GM23338 (cell line): ENCODE results near the gene CALHM5. TPM values are rescaled to one million over a fixed set of nuclear protein-coding genes. Genes with fewer than 3 reads are reported as not detected.

ENCODE experiments used
- ATAC-seq: fragments of 200-7000 bp; cut with Tn5 transposase; 3 replicates; pipeline ENCODE4 v1.9.1; 2020
- DNase-seq: peaks from one replicate; pipeline ENCODE4 v3.0.0-alpha.2; 2015; ENCODE audit warnings: low spot score
- H2AFZ ChIP-seq: fragments of 200-600 bp; sonication (generic); 2 replicates; pipeline ENCODE4 v1.8.0; 2016; ENCODE audit warnings: antibody characterized with exemption, mild to moderate bottlenecking, moderate library complexity
- H3F3A ChIP-seq: fragments of 200-600 bp; sonication (generic); replicated peaks from 2 replicates; pipeline ENCODE4 v1.8.0; 2017; ENCODE audit warnings: antibody characterized with exemption, mixed run types, low read depth
- H3K27ac ChIP-seq: fragments of 200-600 bp; sonication (generic); 2 replicates; pipeline ENCODE4 v1.6.1; 2016; ENCODE audit warnings: low read depth
- H3K27me3 ChIP-seq: fragments of 200-600 bp; sonication (generic); 2 replicates; pipeline ENCODE4 v1.8.0; 2016; ENCODE audit warnings: mild to moderate bottlenecking, mixed run types, moderate library complexity; ENCODE audit not compliant: insufficient read depth
- H3K36me3 ChIP-seq: fragments of 200-600 bp; sonication (generic); 2 replicates; pipeline ENCODE4 v1.8.0; 2016; ENCODE audit warnings: mild to moderate bottlenecking; ENCODE audit not compliant: insufficient read depth
- H3K4me1 ChIP-seq: fragments of 200-600 bp; sonication (generic); 2 replicates; pipeline ENCODE4 v1.8.0; 2016; ENCODE audit warnings: mild to moderate bottlenecking, moderate library complexity; ENCODE audit not compliant: insufficient read depth
- H3K4me2 ChIP-seq: fragments of 200-600 bp; sonication (generic); 2 replicates; pipeline ENCODE4 v1.7.1; 2017; ENCODE audit warnings: mixed run types
- H3K4me3 ChIP-seq: fragments of 200-600 bp; sonication (generic); 2 replicates; pipeline ENCODE4 v1.6.1; 2016; ENCODE audit warnings: mixed run types
- H3K79me2 ChIP-seq: fragments of 200-600 bp; sonication (generic); replicated peaks from 2 replicates; pipeline ENCODE4 v1.8.0; 2017; ENCODE audit warnings: mild to moderate bottlenecking; ENCODE audit not compliant: insufficient read depth
- H3K9me2 ChIP-seq: fragments of 200-600 bp; sonication (generic); 2 replicates; pipeline ENCODE4 v1.8.0; 2017; ENCODE audit not compliant: insufficient read depth
- H4K20me1 ChIP-seq: fragments of 200-600 bp; sonication (generic); replicated peaks from 2 replicates; pipeline ENCODE4 v1.8.0; 2017; ENCODE audit warnings: mild to moderate bottlenecking; ENCODE audit not compliant: insufficient read depth
- H3K27ac Mint-ChIP-seq: 2 replicates; pipeline ENCODE4 v1.8.0; 2020; ENCODE audit warnings: inconsistent platforms, mild to moderate bottlenecking, moderate library complexity, mixed read lengths
- H3K27me3 Mint-ChIP-seq: 3 replicates; pipeline ENCODE4 v1.8.0; 2022; ENCODE audit warnings: low read depth, mild to moderate bottlenecking, moderate library complexity, mixed read lengths, inconsistent platforms; ENCODE audit not compliant: insufficient read depth, poor library complexity
- H3K36me3 Mint-ChIP-seq: 3 replicates; pipeline ENCODE4 v1.8.0; 2021; ENCODE audit warnings: low read depth, mild to moderate bottlenecking, inconsistent platforms, moderate library complexity, mixed read lengths
- H3K4me1 Mint-ChIP-seq: 3 replicates; pipeline ENCODE4 v1.8.0; 2020; ENCODE audit warnings: mild to moderate bottlenecking, inconsistent platforms, mixed read lengths
- H3K4me3 Mint-ChIP-seq: 3 replicates; pipeline ENCODE4 v1.8.0; 2021; ENCODE audit warnings: moderate library complexity, mild to moderate bottlenecking, inconsistent platforms, mixed read lengths
- H3K9me3 Mint-ChIP-seq: 3 replicates; pipeline ENCODE4 v1.8.0; 2020; ENCODE audit warnings: moderate library complexity, mild to moderate bottlenecking, inconsistent platforms, mixed read lengths
- CREB1 ChIP-seq: fragments of 250-450 bp; sonication (Bioruptor Pico); IDR thresholded peaks from 2 replicates; pipeline ENCODE4 v1.5.0; 2020; ENCODE audit warnings: low read depth, mild to moderate bottlenecking, moderate library complexity
- CTCF ChIP-seq, 2 experiments: fragments of 200-600 bp in 1 of 2; sonication (generic) in 1 of 2; conservative IDR thresholded peaks; 2 replicates each; pipeline versions ENCODE4 v1.5.1 to v1.6.1; 2016 to 2017; ENCODE audit warnings: antibody characterized with exemption in 2 of 2, low read depth in 2 of 2, mild to moderate bottlenecking in 2 of 2, moderate library complexity in 1 of 2
- ETS1 ChIP-seq: IDR thresholded peaks from 2 replicates; pipeline ENCODE4 v1.6.1; 2016; ENCODE audit warnings: antibody characterized with exemption
- EZH2 ChIP-seq: fragments of 200-600 bp; sonication (generic); IDR thresholded peaks from one replicate; pipeline ENCODE4 v1.8.0; 2017; ENCODE audit warnings: antibody characterized with exemption, mild to moderate bottlenecking, low read depth; ENCODE audit not compliant: unreplicated experiment
- POLR2AphosphoS5 ChIP-seq: IDR thresholded peaks from 2 replicates; pipeline ENCODE4 v1.6.1; 2016; ENCODE audit warnings: antibody characterized with exemption, low read depth
- REST ChIP-seq: IDR thresholded peaks from one replicate; pipeline ENCODE4 v1.6.1; 2018; ENCODE audit warnings: antibody characterized with exemption; ENCODE audit not compliant: unreplicated experiment
- ZNF114 ChIP-seq: fragments of 250-450 bp; sonication (Bioruptor Pico); IDR thresholded peaks from 2 replicates; pipeline ENCODE4 v1.5.0; 2020; ENCODE audit warnings: mild to moderate bottlenecking, moderate library complexity
- ZNF331 ChIP-seq: fragments of 250-450 bp; sonication (Bioruptor Pico); IDR thresholded peaks from 2 replicates; pipeline ENCODE4 v1.5.0; 2020; ENCODE audit warnings: low read depth, mild to moderate bottlenecking, moderate library complexity
- ZNF462 ChIP-seq: fragments of 250-450 bp; sonication (Bioruptor Pico); IDR thresholded peaks from 2 replicates; pipeline ENCODE4 v1.5.0; 2020; ENCODE audit warnings: mild to moderate bottlenecking, moderate library complexity
- polyA plus RNA-seq: library from polyadenylated mRNA; unstranded; fragments of >200 nt; fragmentation: Nextera tagmentation; extraction: Ambion mirVana; gene quantifications from 2 replicates; pipeline ENCODE4 v1.2.1, GENCODE V29; 2016
- total RNA-seq: library from RNA; depleted of rRNA; stranded (reverse); fragments of >200 nt; shearing (Covaris generic); gene quantifications from 2 replicates; pipeline ENCODE4 v1.2.3, GENCODE V29; 2014

Gene CALHM5
- total and polyA plus RNA-seq, 2 experiments from 2014 or later, result 0.02 to 0.10 TPM

GRCh38 chr6:116512111-116512559 is 696 bp downstream of the CALHM5 start (continued):
- TF ChIP-seq ZNF462 (CRISPR knock-in tag), result no peak
- no peak for TF ChIP-seq ZNF114 (CRISPR knock-in tag)

GRCh38 chr6:116512734-116513133 is 1.3 kb downstream of the CALHM5 start:
- Mint-ChIP-seq H3K4me1 (peaks cover 12% of the 10 kb centered on the region; the same call in 2 of the 3 replicates), H3K27me3 (peaks cover 1% of the 10 kb centered on the region), H3K27ac (no peak overlapping the region), H3K9me3 (peaks cover 9% of the 10 kb centered on the region; the same call in 1 of the 3 replicates), H3K36me3 (no peaks in the 10 kb centered on the region), H3K4me3 (no peak overlapping the region)
- no peak overlapping the region for H3K27ac ChIP-seq
- no peaks in the 10 kb centered on the region for H3K79me2 ChIP-seq
- no peak overlapping the region for H3K4me2 ChIP-seq
- H3K4me3 ChIP-seq, result no peak overlapping the region
- H3K36me3 ChIP-seq, result no peaks in the 10 kb centered on the region
- no peaks in the 10 kb centered on the region for H3K4me1 ChIP-seq
- DNase-seq (no peak), ATAC-seq (no peak)
- H4K20me1 ChIP-seq, result no peaks in the 10 kb centered on the region
- no peaks in the 10 kb centered on the region for H3K27me3 ChIP-seq
- no peaks in the 10 kb centered on the region for H3F3A ChIP-seq
- no peaks in the 10 kb centered on the region for H3K9me2 ChIP-seq
- H2AFZ ChIP-seq, result no peak overlapping the region
- TF ChIP-seq POLR2AphosphoS5 (no peak), CREB1 (CRISPR knock-in tag) (no peak), ZNF331 (no peak), ETS1 (no peak), EZH2 (no peak), CTCF (conservative IDR thresholded peaks at IDR 0.05; ENCODE audit: low read depth in 2 of 2) (no peak), REST (no peak)
